Kidney capillary endothelial cell (primary cell): Measurements from ENCODE around the gene DCLRE1A.
A peak's percentile ranks its signal among the peaks of the same experiment; 100 is the strongest.
"Not testable (repeated sequence)": the region's sequence is repeated elsewhere in the genome, so short reads cannot be mapped to it uniquely, and the experiment has no call there.

Experiments used
- DNase-seq: peaks from one replicate; pipeline ENCODE4 v3.0.0-alpha.2; 2018; ENCODE audit warnings: low spot score

Gene DCLRE1A

GRCh38 chr10:113857210-113857609 is 3.3 kb upstream of the DCLRE1A start:
- DNase-seq = no peak

- no peak for DNase-seq
These were observed 2.7 kb upstream of the DCLRE1A start for GRCh38 chr10:113856563-113856962.

- DNase-seq = peak; percentile 38
These were observed 1.1 kb upstream of the DCLRE1A start for GRCh38 chr10:113854761-113855588.

- DNase-seq = no peak
These were observed 287 bp downstream of the DCLRE1A start for GRCh38 chr10:113853578-113854012.

DNA sequence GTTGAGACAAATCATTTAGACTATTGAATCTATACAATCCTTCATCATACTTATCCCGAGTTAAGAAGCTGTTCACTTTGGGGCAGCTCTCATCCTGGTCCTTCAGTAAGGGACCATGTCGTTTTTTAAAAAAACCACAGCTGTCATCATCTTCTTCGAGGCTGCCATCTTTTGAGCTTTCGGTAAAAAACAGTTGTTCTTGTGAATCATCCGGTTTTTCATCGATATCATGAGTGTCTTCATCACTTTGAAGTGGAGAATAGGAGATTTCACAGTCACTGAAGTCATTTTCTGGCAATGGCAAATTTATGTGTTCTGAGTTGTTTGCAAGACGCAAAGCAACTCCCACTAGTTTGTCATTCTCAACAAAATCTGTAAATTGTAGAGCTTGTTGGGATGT is 3.9 kb downstream of the DCLRE1A start:
- DNase-seq = no peak

DNA sequence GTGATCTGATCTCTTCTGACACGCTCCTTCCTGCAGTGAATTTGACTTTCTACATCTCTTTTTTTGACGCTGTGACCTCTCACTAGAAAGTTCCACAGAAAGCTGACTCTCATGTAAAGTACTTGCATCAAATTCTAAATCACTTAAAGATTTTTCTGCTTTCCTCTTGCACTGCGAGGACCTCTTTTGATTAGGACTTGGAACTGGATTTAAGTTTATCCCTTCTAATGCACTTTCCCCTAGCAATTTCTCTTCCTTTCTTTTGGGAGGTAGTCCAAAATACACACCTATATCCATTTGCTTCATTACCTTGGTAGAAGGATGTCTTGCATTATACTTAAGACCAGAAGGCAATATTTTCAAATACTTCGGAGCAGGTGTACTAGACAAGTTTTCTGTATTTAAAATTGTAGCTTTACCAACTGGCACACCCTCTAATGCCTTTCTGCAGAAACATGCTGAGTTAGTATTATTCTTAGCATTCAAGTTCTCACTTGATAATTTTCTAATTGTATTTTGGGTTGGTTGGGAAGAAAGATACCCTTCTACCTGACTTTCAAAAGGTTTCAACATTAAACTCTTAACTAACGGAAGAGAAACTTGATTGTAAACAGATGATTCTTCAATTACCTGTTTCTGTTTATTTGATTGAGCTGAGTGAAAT is 4.6 kb downstream of the DCLRE1A start:
- DNase-seq = no peak

- DNase-seq = no peak
These were observed 7.8 kb downstream of the DCLRE1A start for GRCh38 chr10:113846036-113846435.

- peak; percentile 29 for DNase-seq
These were observed 9.9 kb downstream of the DCLRE1A start for GRCh38 chr10:113843972-113844485.

DNA sequence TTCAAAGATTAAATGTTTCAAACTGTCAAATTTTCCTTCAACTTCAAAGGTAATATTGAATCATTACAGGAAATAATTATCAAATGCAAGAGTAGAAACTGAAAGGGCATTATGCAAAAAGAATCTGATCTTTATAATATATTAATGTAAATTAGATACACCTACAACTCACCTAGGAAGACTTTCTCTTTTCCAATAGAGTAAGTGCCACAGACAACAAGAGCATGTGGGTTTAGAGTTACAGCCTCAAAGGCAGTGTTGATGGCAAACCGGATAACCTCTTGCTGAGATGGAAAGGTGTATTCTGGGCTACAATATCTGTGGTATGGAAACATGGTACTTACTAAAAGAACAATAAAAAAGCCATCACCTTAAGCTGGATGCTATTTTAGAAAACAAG is 11.7 kb downstream of the DCLRE1A start:
- DNase-seq = no peak

DNA sequence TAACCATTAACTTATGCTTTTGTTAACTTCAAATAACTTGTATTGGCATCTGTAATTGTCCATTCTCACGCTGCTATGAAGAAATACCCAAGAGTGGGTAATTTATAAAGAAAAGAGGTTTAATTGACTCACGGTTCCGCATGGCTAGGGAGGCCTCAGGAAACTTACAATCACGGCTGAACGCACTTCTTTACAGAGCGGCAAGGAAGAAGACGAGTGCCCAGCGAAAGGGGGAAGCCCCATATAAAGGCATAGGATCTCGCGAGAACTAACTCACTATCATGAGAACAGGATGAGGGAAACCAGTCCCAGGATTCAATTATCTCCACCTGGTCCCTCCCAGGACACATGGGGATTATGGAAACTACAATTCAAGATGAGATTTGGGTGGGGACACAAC is 25.3 kb downstream of the DCLRE1A start:
- DNase-seq = not testable (repeated sequence)

DNA sequence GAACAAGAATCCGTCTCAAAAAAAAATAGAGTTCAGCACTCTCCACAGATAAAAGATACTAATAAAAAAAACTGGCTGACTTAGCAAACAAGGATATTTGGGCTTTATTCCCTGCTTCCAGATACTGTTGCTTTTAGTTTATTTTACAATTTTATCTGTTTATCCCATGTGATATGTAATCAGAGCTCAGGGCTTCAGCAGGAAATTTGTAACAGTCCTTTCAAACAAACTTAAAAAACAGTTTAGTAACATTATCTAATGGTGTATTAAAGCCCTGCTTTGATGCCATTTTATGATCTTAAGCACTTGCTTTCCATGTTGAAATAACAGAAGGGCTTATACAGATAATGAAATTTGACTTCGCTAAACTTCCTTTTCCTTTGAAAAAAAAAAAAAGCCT is 28.1 kb downstream of the DCLRE1A start:
- DNase-seq = no peak

DNA sequence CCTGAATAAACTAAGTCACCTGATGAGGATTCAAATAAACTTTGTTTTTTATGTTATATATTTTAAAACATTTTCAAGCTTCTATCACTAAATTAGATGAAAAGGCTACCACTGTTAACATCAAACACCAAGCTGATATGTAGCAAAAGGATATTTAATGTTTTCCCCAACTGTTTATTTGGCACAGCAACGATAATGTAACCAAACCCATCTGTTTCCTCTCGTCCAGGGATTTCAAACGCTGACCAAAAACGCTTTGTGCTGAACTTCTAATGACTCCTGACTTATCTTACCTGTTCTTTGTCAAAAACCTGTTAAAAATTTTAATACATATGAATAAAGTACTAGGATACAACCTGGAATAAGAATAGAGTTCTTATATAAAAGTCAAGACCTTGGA is 30.5 kb downstream of the DCLRE1A start:
- no peak for DNase-seq

DNA sequence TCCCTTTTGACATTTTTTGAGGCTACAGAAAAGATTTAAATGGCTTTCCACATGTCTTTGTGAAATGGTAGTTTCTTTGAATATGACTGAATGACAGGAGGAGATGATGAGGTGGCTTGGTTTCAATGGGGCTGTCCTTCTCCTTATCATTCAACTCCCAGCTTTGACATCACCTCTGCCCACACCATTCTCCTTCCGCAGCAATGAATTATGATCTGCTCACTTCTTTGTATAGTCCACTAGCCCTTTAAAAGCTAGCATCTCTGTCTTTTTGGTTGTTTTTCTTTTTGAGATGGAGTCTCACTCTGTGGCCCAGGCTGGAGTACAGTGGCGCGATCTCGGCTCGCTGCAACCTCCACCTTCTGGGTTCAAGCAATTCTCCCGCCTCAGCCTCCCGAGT is 31.7 kb downstream of the DCLRE1A start:
- DNase-seq = no peak

DNA sequence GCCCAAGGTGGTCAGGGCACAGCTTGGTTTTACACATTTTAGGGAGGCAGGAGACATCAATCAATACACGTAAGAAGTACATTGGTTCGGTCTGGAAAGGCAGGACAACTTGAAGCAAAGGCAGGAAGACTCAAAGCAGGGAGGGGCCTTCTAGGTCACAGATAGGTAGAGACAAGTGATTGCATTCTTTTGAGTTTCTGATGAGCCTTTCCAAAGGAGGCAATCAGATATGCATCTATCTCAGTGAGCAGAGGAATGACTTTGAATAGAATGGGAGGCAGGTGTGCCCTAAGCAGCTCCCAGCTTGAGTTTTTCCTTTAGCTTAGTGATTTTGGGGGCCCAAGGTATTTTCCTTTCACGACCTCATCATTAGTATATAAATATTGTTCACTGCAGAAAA is 32.6 kb downstream of the DCLRE1A start:
- not testable (repeated sequence) for DNase-seq

DNA sequence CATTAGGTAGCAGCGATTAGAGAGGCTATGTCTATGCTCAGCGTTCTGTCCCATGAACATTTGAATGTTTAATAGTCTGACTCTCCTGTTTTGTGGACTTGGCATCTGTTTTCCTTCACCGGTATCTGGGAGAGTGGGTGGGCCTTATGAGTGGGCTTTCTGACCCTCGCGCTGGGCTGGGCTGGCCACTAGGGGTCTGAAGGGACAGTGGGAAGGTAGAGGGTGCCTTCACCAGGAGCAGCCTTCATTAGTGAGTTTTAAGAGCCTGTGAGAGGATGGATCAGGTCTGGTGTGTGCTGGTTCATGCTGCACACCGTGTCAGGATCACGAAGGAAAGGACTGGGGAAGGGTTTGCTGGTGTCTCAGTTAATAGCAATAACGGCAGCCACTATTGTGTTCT is 33.4 kb downstream of the DCLRE1A start:
- no peak for DNase-seq

- no peak for DNase-seq
These were observed 33.9 kb downstream of the DCLRE1A start for GRCh38 chr10:113819989-113820388.

- not testable (repeated sequence) for DNase-seq
These were observed 39.2 kb downstream of the DCLRE1A start for GRCh38 chr10:113814700-113815099.

- no peak for DNase-seq
These were observed 45.7 kb downstream of the DCLRE1A start for GRCh38 chr10:113808168-113808567.

GRCh38 chr10:113806503-113806902 is 47.4 kb downstream of the DCLRE1A start:
- no peak for DNase-seq

GRCh38 chr10:113802997-113803396 is 50.9 kb downstream of the DCLRE1A start:
- DNase-seq = no peak

DNA sequence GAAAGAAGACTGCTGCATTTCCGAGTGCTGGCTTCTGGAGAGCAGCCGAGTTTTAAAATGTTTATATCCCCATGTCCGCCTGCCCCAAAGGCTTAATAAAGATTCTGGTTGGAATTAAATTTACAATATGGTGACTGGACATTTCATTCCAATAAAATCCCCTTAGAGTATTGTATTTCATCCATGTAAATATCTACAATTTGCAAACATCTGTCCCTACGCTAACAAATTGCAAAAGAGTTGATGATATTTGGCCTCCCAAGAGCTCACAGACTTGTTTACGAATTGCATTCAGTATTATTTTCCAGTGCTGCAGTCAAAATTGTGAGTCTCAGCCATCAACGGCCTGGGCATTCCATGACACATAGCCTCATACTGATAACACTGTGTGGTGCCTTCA is 52.3 kb downstream of the DCLRE1A start:
- DNase-seq = no peak

- DNase-seq = no peak
These were observed 62.2 kb downstream of the DCLRE1A start for GRCh38 chr10:113791691-113792090.

- no peak for DNase-seq
These were observed 65.2 kb downstream of the DCLRE1A start for GRCh38 chr10:113788604-113789083.
